Activated naive CD4-positive, alpha-beta T cell treated with anti-CD3 and anti-CD28 coated beads, Interleukin-2, amount 50 U/mL, for 72 hours (primary cell): ENCODE results near the gene SLC28A1. TPM values are rescaled to one million over a fixed set of nuclear protein-coding genes. Genes with fewer than 3 reads are reported as not detected.
A peak's percentile ranks its signal among the peaks of the same experiment; 100 is the strongest.
"Not testable (repeated sequence)": the region's sequence is repeated elsewhere in the genome, so short reads cannot be mapped to it uniquely, and the experiment has no call there.

Experiments
- ATAC-seq, 2 donors: fragments of 150-1000 bp; cut with Tn5 transposase; 2 replicates each; pipeline ENCODE4 v1.10.0; 2021; ENCODE audit warnings: mild to moderate bottlenecking in 2 of 2, moderate library complexity in 2 of 2
- DNase-seq, 2 donors: peaks; one replicate each; pipeline ENCODE4 v3.0.0; 2021 to 2022; ENCODE audit warnings: low spot score in 2 of 2
- H3K27ac Mint-ChIP-seq, 2 donors: one replicate each; pipeline ENCODE4 v1.8.0; 2022; ENCODE audit warnings: mild to moderate bottlenecking in 2 of 2, mixed read lengths in 2 of 2
- H3K36me3 Mint-ChIP-seq, 2 donors: one replicate each; pipeline ENCODE4 v1.8.0; 2022; ENCODE audit warnings: mixed read lengths in 2 of 2
- H3K9me3 Mint-ChIP-seq, 2 donors: one replicate each; pipeline ENCODE4 v1.8.0; 2022; ENCODE audit warnings: mixed read lengths in 2 of 2
- total RNA-seq, 2 donors: library from RNA; stranded (reverse); gene quantifications; one replicate each; pipeline ENCODE4 v1.2.3, GENCODE V29; 2022

SLC28A1 gene
- under 1 TPM in 1 of 2 donors, not detected in 1; 0.30 TPM for total RNA-seq

- ATAC-seq (no peak), DNase-seq (no peak)
- H3K36me3 Mint-ChIP-seq: no peaks in the 10 kb centered on the region
- H3K9me3 Mint-ChIP-seq: no peaks in the 10 kb centered on the region
- H3K27ac Mint-ChIP-seq: no peak within 1 kb of the TSS
Observed at GRCh38 chr15:84883916-84884781, at the start of gene SLC28A1. Gene SLC28A1, plus strand, starts transcription at chr15:84884662. Its CDS starts 3,099 bp downstream, at chr15:84887761.

GRCh38 chr15:84834969-84835368 lies 49.5 kb upstream of the SLC28A1 start:
- no peak for ATAC-seq
- H3K9me3 Mint-ChIP-seq: no peaks in the 10 kb centered on the region

GRCh38 chr15:84835661-84836337 lies 48.7 kb upstream of the SLC28A1 start:
- no peaks in the 10 kb centered on the region for H3K36me3 Mint-ChIP-seq
- ATAC-seq: no peak

More at GRCh38 chr15:84834969-84835368, 49.5 kb upstream of the SLC28A1 start:
- no peaks in the 10 kb centered on the region for H3K36me3 Mint-ChIP-seq
- no peak overlapping the region for H3K27ac Mint-ChIP-seq
- no peak for DNase-seq

GRCh38 chr15:84836844-84837243 lies 47.6 kb upstream of the SLC28A1 start:
- ATAC-seq: no peak
- DNase-seq: no peak
- Mint-ChIP-seq H3K9me3 (no peaks in the 10 kb centered on the region), H3K36me3 (no peaks in the 10 kb centered on the region), H3K27ac (no peak overlapping the region)

More at GRCh38 chr15:84835661-84836337, 48.7 kb upstream of the SLC28A1 start:
- Mint-ChIP-seq H3K9me3 (no peaks in the 10 kb centered on the region), H3K27ac (no peak overlapping the region)
- DNase-seq: no peak

- no peaks in the 10 kb centered on the region for H3K36me3 Mint-ChIP-seq
- no peak for DNase-seq
- peak overlapping the region in 1 of 2 donors; percentile 40 for H3K27ac Mint-ChIP-seq
- no peaks in the 10 kb centered on the region for H3K9me3 Mint-ChIP-seq
- ATAC-seq: no peak
Observed at GRCh38 chr15:84839714-84840113, 44.7 kb upstream of the SLC28A1 start.

- H3K36me3 Mint-ChIP-seq: no peaks in the 10 kb centered on the region
- H3K9me3 Mint-ChIP-seq: no peaks in the 10 kb centered on the region
- DNase-seq (no peak), ATAC-seq (no peak)
- no peak overlapping the region for H3K27ac Mint-ChIP-seq
Observed at GRCh38 chr15:84840255-84840654, 44.2 kb upstream of the SLC28A1 start.

GRCh38 chr15:84840741-84841429 lies 43.6 kb upstream of the SLC28A1 start:
- no peaks in the 10 kb centered on the region for H3K36me3 Mint-ChIP-seq
- no peaks in the 10 kb centered on the region for H3K9me3 Mint-ChIP-seq
- DNase-seq (no peak), ATAC-seq (peak in 1 of 2 donors; percentile 11)
- peak overlapping the region in 1 of 2 donors; percentile 13 for H3K27ac Mint-ChIP-seq

- peaks cover 9 to 14% of the 10 kb centered on the region in 2 donors for H3K9me3 Mint-ChIP-seq
- no peak for DNase-seq
- no peak for ATAC-seq
- H3K27ac Mint-ChIP-seq: no peak overlapping the region
- peaks cover 6 to 14% of the 10 kb centered on the region in 2 donors for H3K36me3 Mint-ChIP-seq
Observed at GRCh38 chr15:84842781-84843180, 41.7 kb upstream of the SLC28A1 start.

- Mint-ChIP-seq H3K9me3 (peaks cover 9 to 18% of the 10 kb centered on the region in 2 donors), H3K36me3 (peaks cover 6 to 14% of the 10 kb centered on the region in 2 donors), H3K27ac (no peak overlapping the region)
- no peak for ATAC-seq
- no peak for DNase-seq
Observed at GRCh38 chr15:84844964-84845363, 39.5 kb upstream of the SLC28A1 start.

GRCh38 chr15:84845631-84846030 lies 38.8 kb upstream of the SLC28A1 start:
- Mint-ChIP-seq H3K36me3 (peaks cover 6 to 14% of the 10 kb centered on the region in 2 donors), H3K9me3 (peaks cover 9 to 18% of the 10 kb centered on the region in 2 donors)
- ATAC-seq (peak; percentile 43 to 44), DNase-seq (peak in 1 of 2 donors; percentile 53)
- not testable (repeated sequence) for H3K27ac Mint-ChIP-seq

- no peak overlapping the region for H3K27ac Mint-ChIP-seq
- H3K9me3 Mint-ChIP-seq: peaks cover 9 to 18% of the 10 kb centered on the region in 2 donors
- no peak for DNase-seq
Observed at GRCh38 chr15:84846269-84846668, 38.2 kb upstream of the SLC28A1 start.

GRCh38 chr15:84847382-84847781 lies 37.1 kb upstream of the SLC28A1 start:
- ATAC-seq (no peak), DNase-seq (no peak)
- Mint-ChIP-seq H3K36me3 (peaks cover 6 to 14% of the 10 kb centered on the region in 2 donors), H3K9me3 (peaks cover 9 to 18% of the 10 kb centered on the region in 2 donors), H3K27ac (no peak overlapping the region)

More at GRCh38 chr15:84846269-84846668, 38.2 kb upstream of the SLC28A1 start:
- peaks cover 6 to 14% of the 10 kb centered on the region in 2 donors for H3K36me3 Mint-ChIP-seq
- ATAC-seq: no peak

GRCh38 chr15:84852212-84852611 lies 32.2 kb upstream of the SLC28A1 start:
- ATAC-seq (no peak), DNase-seq (no peak)
- Mint-ChIP-seq H3K27ac (no peak overlapping the region), H3K36me3 (peaks cover 0 to 2% of the 10 kb centered on the region in 2 donors), H3K9me3 (peaks cover under 1 to 9% of the 10 kb centered on the region in 2 donors)

- no peak for DNase-seq
- Mint-ChIP-seq H3K36me3 (no peaks in the 10 kb centered on the region), H3K27ac (no peak overlapping the region), H3K9me3 (no peaks in the 10 kb centered on the region)
- ATAC-seq: no peak
Observed at GRCh38 chr15:84855136-84855535, 29.3 kb upstream of the SLC28A1 start.

GRCh38 chr15:84855765-84856164 lies 28.7 kb upstream of the SLC28A1 start:
- H3K27ac Mint-ChIP-seq: peak overlapping the region in 1 of 2 donors; percentile 9
- H3K9me3 Mint-ChIP-seq: no peaks in the 10 kb centered on the region
- no peaks in the 10 kb centered on the region for H3K36me3 Mint-ChIP-seq
- no peak for ATAC-seq
- DNase-seq: no peak

- DNase-seq (no peak), ATAC-seq (no peak)
- Mint-ChIP-seq H3K36me3 (no peaks in the 10 kb centered on the region), H3K9me3 (no peaks in the 10 kb centered on the region), H3K27ac (peak overlapping the region in 1 of 2 donors; percentile 13)
Observed at GRCh38 chr15:84856731-84857417, 27.6 kb upstream of the SLC28A1 start.
